ENCODE measurements around the gene KANK2.
"Not testable (repeated sequence)": the region's sequence is repeated elsewhere in the genome, so short reads cannot be mapped to it uniquely, and the experiment has no call there.

The KANK2 gene

GRCh38 chr19:11172576-11172975 lies 24.8 kb downstream of the KANK2 start:
- DNase-seq (ENCODE audit: low read depth in 2 of 2), result no peak

GRCh38 chr19:11171144-11171543 lies 26.2 kb downstream of the KANK2 start:
- no peak for DNase-seq (ENCODE audit: low read depth in 2 of 2)

- no peak for DNase-seq (ENCODE audit: low read depth in 2 of 2)
These were observed 27.3 kb downstream of the KANK2 start for GRCh38 chr19:11169896-11170678.

- DNase-seq (ENCODE audit: low read depth in 2 of 2), result no peak
These were observed 28.8 kb downstream of the KANK2 start for GRCh38 chr19:11168568-11168967.

- no peak for DNase-seq (ENCODE audit: low read depth in 2 of 2)
These were observed 30.8 kb downstream of the KANK2 start for GRCh38 chr19:11166281-11167142.

GRCh38 chr19:11165486-11166030 lies 31.8 kb downstream of the KANK2 start:
- no peak for DNase-seq (ENCODE audit: low read depth in 2 of 2)

- no peak for DNase-seq (ENCODE audit: low read depth in 2 of 2)
These were observed 32.4 kb downstream of the KANK2 start for GRCh38 chr19:11164879-11165406.

- DNase-seq (ENCODE audit: low read depth in 2 of 2), result no peak
These were observed 33.0 kb downstream of the KANK2 start for GRCh38 chr19:11164296-11164695.

GRCh38 chr19:11160440-11160768 lies 36.9 kb downstream of the KANK2 start:
- DNase-seq (ENCODE audit: low read depth in 2 of 2), result not testable (repeated sequence)

- no peak for DNase-seq (ENCODE audit: low read depth in 2 of 2)
These were observed 37.5 kb downstream of the KANK2 start for GRCh38 chr19:11159598-11160439.

GRCh38 chr19:11155373-11156120 lies 41.8 kb downstream of the KANK2 start, which contains the start of gene SPC24:
Gene SPC24, minus strand, starts transcription at chr19:11155782. Its CDS starts 6 bp downstream, at chr19:11155776.
- peak; percentile 91 to 92 for DNase-seq (ENCODE audit: low read depth in 2 of 2)

GRCh38 chr19:11154683-11155047 lies 42.7 kb downstream of the KANK2 start:
- DNase-seq (ENCODE audit: low read depth in 2 of 2), result no peak

- no peak for DNase-seq (ENCODE audit: low read depth in 2 of 2)
These were observed 44.9 kb downstream of the KANK2 start for GRCh38 chr19:11152318-11153062.

- no peak for DNase-seq (ENCODE audit: low read depth in 2 of 2)
These were observed 46.2 kb downstream of the KANK2 start for GRCh38 chr19:11151181-11151580.

GRCh38 chr19:11148001-11148400 lies 49.3 kb downstream of the KANK2 start:
- DNase-seq (ENCODE audit: low read depth in 2 of 2), result no peak

- DNase-seq (ENCODE audit: low read depth in 2 of 2), result no peak
These were observed 51.8 kb downstream of the KANK2 start for GRCh38 chr19:11145536-11145924.

GRCh38 chr19:11142528-11143171 lies 54.7 kb downstream of the KANK2 start:
- DNase-seq (ENCODE audit: low read depth in 2 of 2), result no peak

GRCh38 chr19:11141937-11142527 lies 55.3 kb downstream of the KANK2 start:
- no peak for DNase-seq (ENCODE audit: low read depth in 2 of 2)

- no peak for DNase-seq (ENCODE audit: low read depth in 2 of 2)
These were observed 56.4 kb downstream of the KANK2 start for GRCh38 chr19:11140896-11141295.

All from stimulated activated CD4-positive, alpha-beta T cell treated with anti-CD3 and anti-CD28 coated beads, Interleukin-15, amount 100 ng/mL, for 48 hours (primary cell).